Myocyte (in vitro differentiated cells): Measurements from ENCODE around the gene THBS2. TPM values are rescaled to one million over a fixed set of nuclear protein-coding genes. Genes with fewer than 3 reads are reported as not detected.

Experiments
- DNase-seq: peaks from one replicate; pipeline ENCODE4 v3.0.0-alpha.2; 2012; ENCODE audit warnings: low read depth
- total RNA-seq: library from RNA; depleted of rRNA; stranded (reverse); fragments of >200 nt; gene quantifications from 2 replicates; pipeline ENCODE4 v1.2.3, GENCODE V29; 2014

THBS2 gene
- total RNA-seq, 1 donor from 2014 or later: 27.3 TPM

- DNase-seq: peak; percentile 9
Measured at GRCh38 chr6:169251371-169251802, 2.3 kb downstream of the THBS2 start.

GRCh38 chr6:169250660-169251059 lies 3.0 kb downstream of the THBS2 start:
- peak; percentile 85 for DNase-seq

GRCh38 chr6:169249057-169249456 lies 4.6 kb downstream of the THBS2 start:
- DNase-seq: no peak

GRCh38 chr6:169248521-169248971 lies 5.1 kb downstream of the THBS2 start:
- no peak for DNase-seq

- DNase-seq: no peak
Measured at GRCh38 chr6:169247991-169248390, 5.7 kb downstream of the THBS2 start.

- DNase-seq: no peak
Measured at GRCh38 chr6:169247419-169247818, 6.2 kb downstream of the THBS2 start.

GRCh38 chr6:169246445-169246844 lies 7.2 kb downstream of the THBS2 start:
- no peak for DNase-seq

- DNase-seq: no peak
Measured at GRCh38 chr6:169244684-169245383, 8.8 kb downstream of the THBS2 start.

- no peak for DNase-seq
Measured at GRCh38 chr6:169243661-169244060, 10.0 kb downstream of the THBS2 start.

- DNase-seq: no peak
Measured at GRCh38 chr6:169243186-169243585, 10.5 kb downstream of the THBS2 start.

- DNase-seq: no peak
Measured at GRCh38 chr6:169241688-169242350, 11.8 kb downstream of the THBS2 start.

GRCh38 chr6:169240591-169241390 lies 12.9 kb downstream of the THBS2 start:
- DNase-seq: no peak

GRCh38 chr6:169240125-169240524 lies 13.5 kb downstream of the THBS2 start:
- DNase-seq: no peak

GRCh38 chr6:169239181-169239580 lies 14.5 kb downstream of the THBS2 start:
- no peak for DNase-seq

GRCh38 chr6:169238766-169239165 lies 14.9 kb downstream of the THBS2 start:
- DNase-seq: no peak

- DNase-seq: no peak
Measured at GRCh38 chr6:169237496-169238134, 16.0 kb downstream of the THBS2 start.

- no peak for DNase-seq
Measured at GRCh38 chr6:169236988-169237387, 16.7 kb downstream of the THBS2 start.

- DNase-seq: no peak
Measured at GRCh38 chr6:169236545-169236944, 17.1 kb downstream of the THBS2 start.

- DNase-seq: no peak
Measured at GRCh38 chr6:169235286-169235685, 18.4 kb downstream of the THBS2 start.

GRCh38 chr6:169234634-169235033 lies 19.0 kb downstream of the THBS2 start:
- no peak for DNase-seq

GRCh38 chr6:169233832-169234231 lies 19.8 kb downstream of the THBS2 start:
- no peak for DNase-seq

- DNase-seq: no peak
Measured at GRCh38 chr6:169233181-169233580, 20.5 kb downstream of the THBS2 start.
